Fibroblast of pulmonary artery (primary cell): Measurements from ENCODE around the gene FBLN1.
"Not testable (repeated sequence)": the region's sequence is repeated elsewhere in the genome, so short reads cannot be mapped to it uniquely, and the experiment has no call there.

ENCODE experiments used
- DNase-seq: peaks from one replicate; pipeline ENCODE4 v3.0.0-alpha.2; 2010; ENCODE audit warnings: low read depth
- H3K4me3 ChIP-seq: replicated peaks from 2 replicates; pipeline ENCODE4 v1.5.1; 2011; ENCODE audit warnings: low read depth, mild to moderate bottlenecking, control low read depth, low read length, moderate library complexity
- CTCF ChIP-seq: IDR thresholded peaks from 2 replicates; pipeline ENCODE4 v1.5.1; 2011; ENCODE audit warnings: mild to moderate bottlenecking, control low read depth, low read length, inconsistent platforms; ENCODE audit errors: missing control alignments

The FBLN1 gene

GRCh38 chr22:45538281-45538680 lies 35.6 kb downstream of the FBLN1 start:
- DNase-seq, result no peak
- no peak for TF ChIP-seq CTCF
- no peak overlapping the region for H3K4me3 ChIP-seq

GRCh38 chr22:45540122-45540521 lies 37.4 kb downstream of the FBLN1 start:
- TF ChIP-seq CTCF, result no peak
- no peak overlapping the region for H3K4me3 ChIP-seq
- DNase-seq, result no peak

GRCh38 chr22:45541382-45541979 lies 38.8 kb downstream of the FBLN1 start:
- H3K4me3 ChIP-seq, result no peak overlapping the region
- no peak for TF ChIP-seq CTCF
- DNase-seq, result no peak

GRCh38 chr22:45542001-45542520 lies 39.4 kb downstream of the FBLN1 start:
- H3K4me3 ChIP-seq, result no peak overlapping the region
- DNase-seq, result no peak
- TF ChIP-seq CTCF, result no peak

GRCh38 chr22:45542736-45543135 lies 40.1 kb downstream of the FBLN1 start:
- not testable (repeated sequence) for DNase-seq, H3K4me3 ChIP-seq

- DNase-seq, result no peak
- TF ChIP-seq CTCF, result no peak
- H3K4me3 ChIP-seq, result no peak overlapping the region
Measured at GRCh38 chr22:45543243-45543642, 40.6 kb downstream of the FBLN1 start.

- no peak for TF ChIP-seq CTCF
- DNase-seq, result peak; percentile 70
- no peak overlapping the region for H3K4me3 ChIP-seq
Measured at GRCh38 chr22:45544588-45545170, 42.0 kb downstream of the FBLN1 start.
